ENCODE results near the gene VAT1L.

GRCh38 chr16:77786186-77786847 is 2.0 kb upstream of the VAT1L start:
- TF ChIP-seq, protein P1, sequence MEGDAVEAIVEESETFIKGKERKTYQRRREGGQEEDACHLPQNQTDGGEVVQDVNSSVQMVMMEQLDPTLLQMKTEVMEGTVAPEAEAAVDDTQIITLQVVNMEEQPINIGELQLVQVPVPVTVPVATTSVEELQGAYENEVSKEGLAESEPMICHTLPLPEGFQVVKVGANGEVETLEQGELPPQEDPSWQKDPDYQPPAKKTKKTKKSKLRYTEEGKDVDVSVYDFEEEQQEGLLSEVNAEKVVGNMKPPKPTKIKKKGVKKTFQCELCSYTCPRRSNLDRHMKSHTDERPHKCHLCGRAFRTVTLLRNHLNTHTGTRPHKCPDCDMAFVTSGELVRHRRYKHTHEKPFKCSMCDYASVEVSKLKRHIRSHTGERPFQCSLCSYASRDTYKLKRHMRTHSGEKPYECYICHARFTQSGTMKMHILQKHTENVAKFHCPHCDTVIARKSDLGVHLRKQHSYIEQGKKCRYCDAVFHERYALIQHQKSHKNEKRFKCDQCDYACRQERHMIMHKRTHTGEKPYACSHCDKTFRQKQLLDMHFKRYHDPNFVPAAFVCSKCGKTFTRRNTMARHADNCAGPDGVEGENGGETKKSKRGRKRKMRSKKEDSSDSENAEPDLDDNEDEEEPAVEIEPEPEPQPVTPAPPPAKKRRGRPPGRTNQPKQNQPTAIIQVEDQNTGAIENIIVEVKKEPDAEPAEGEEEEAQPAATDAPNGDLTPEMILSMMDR (IDR thresholded peaks at IDR 0.05), result no peak
- no peak for TF ChIP-seq EP300 (IDR thresholded peaks at IDR 0.05)

All from ovary (tissue), 3 donors.